HG02571 (cell line): Measurements from ENCODE around the gene SRPK2.
"Not testable (repeated sequence)": the region's sequence is repeated elsewhere in the genome, so short reads cannot be mapped to it uniquely, and the experiment has no call there.

Source experiments
- ATAC-seq: cut with Tn5 transposase; IDR thresholded peaks from one replicate; pipeline ENCODE4 v1.9.1; 2021; ENCODE audit warnings: mild to moderate bottlenecking, moderate library complexity; ENCODE audit not compliant: unreplicated experiment

SRPK2 gene

GRCh38 chr7:105345003-105345402 is 43.7 kb downstream of the SRPK2 start:
- no peak for ATAC-seq

GRCh38 chr7:105339404-105340323 is 49.1 kb downstream of the SRPK2 start:
- no peak for ATAC-seq

- ATAC-seq, result no peak
Measured at GRCh38 chr7:105337529-105337928, 51.2 kb downstream of the SRPK2 start.

GRCh38 chr7:105336009-105336408 is 52.7 kb downstream of the SRPK2 start:
- ATAC-seq, result no peak

GRCh38 chr7:105332661-105333060 is 56.1 kb downstream of the SRPK2 start:
- ATAC-seq, result not testable (repeated sequence)

GRCh38 chr7:105330526-105330925 is 58.2 kb downstream of the SRPK2 start:
- no peak for ATAC-seq

GRCh38 chr7:105327201-105327600 is 61.5 kb downstream of the SRPK2 start:
- ATAC-seq, result no peak

GRCh38 chr7:105325216-105325904 is 63.4 kb downstream of the SRPK2 start:
- no peak for ATAC-seq

- not testable (repeated sequence) for ATAC-seq
Measured at GRCh38 chr7:105324606-105325005, 64.1 kb downstream of the SRPK2 start.

GRCh38 chr7:105323366-105323765 is 65.4 kb downstream of the SRPK2 start:
- no peak for ATAC-seq

- no peak for ATAC-seq
Measured at GRCh38 chr7:105322655-105323277, 66.0 kb downstream of the SRPK2 start.

GRCh38 chr7:105321754-105322455 is 66.8 kb downstream of the SRPK2 start:
- ATAC-seq, result no peak

- ATAC-seq, result no peak
Measured at GRCh38 chr7:105320896-105321295, 67.8 kb downstream of the SRPK2 start.

- ATAC-seq, result no peak
Measured at GRCh38 chr7:105319578-105319977, 69.1 kb downstream of the SRPK2 start.

- ATAC-seq, result no peak
Measured at GRCh38 chr7:105316578-105317344, 72.0 kb downstream of the SRPK2 start.

GRCh38 chr7:105315357-105315756 is 73.4 kb downstream of the SRPK2 start:
- ATAC-seq, result no peak

- ATAC-seq, result no peak
Measured at GRCh38 chr7:105309235-105310169, 79.2 kb downstream of the SRPK2 start.

GRCh38 chr7:105307163-105307672 is 81.5 kb downstream of the SRPK2 start:
- ATAC-seq, result no peak

GRCh38 chr7:105306298-105306748 is 82.4 kb downstream of the SRPK2 start:
- no peak for ATAC-seq
